ENCODE data around the gene REG4.

REG4 gene

GRCh38 chr1:119771016-119771415 is 40.2 kb downstream of the REG4 start:
- POLR2A ChIA-PET = no interaction called here
- H3K9me3 ChIP-seq (ENCODE audit: control insufficient read depth, insufficient read depth, low read depth, low read length) = no peaks in the 10 kb centered on the region
- H3K4me1 ChIP-seq (ENCODE audit: control insufficient read depth, insufficient read depth, low read length) = peaks cover 12% of the 10 kb centered on the region; the same call in 1 of the 2 replicates
- CTCF ChIA-PET = interaction anchor here (0.7 to 1.4 kb wide), 3 partner anchors 10 to 159 kb away, joined by 3 to 4 read pairs (median 3); no protein-coding TSS in a partner anchor
- no peak overlapping the region for H3K4me3 ChIP-seq (ENCODE audit: low read depth, low read length)
- H3K36me3 ChIP-seq (ENCODE audit: control insufficient read depth in 2 of 2, insufficient read depth in 1 of 2, low read length in 2 of 2) = no peaks in the 10 kb centered on the region
- TF ChIP-seq ZNF544 (tag by site-specific recombination; IDR thresholded peaks at IDR 0.05) = no peak
- TF ChIP-seq CTCF (tag by site-specific recombination; IDR thresholded peaks at IDR 0.05) = 0 out of 2 replicates have a peak, but pooled peaks have one; percentile 42
- peak; percentile 52; the same call in 1 of the 2 replicates for TF ChIP-seq PRDM1 (tag by site-specific recombination; IDR thresholded peaks at IDR 0.05)
- peak; percentile 33; the same call in 1 of the 2 replicates for TF ChIP-seq GLIS1 (tag by site-specific recombination; IDR thresholded peaks at IDR 0.05)
- no peak overlapping the region for H3K27ac ChIP-seq (ENCODE audit: extremely low read depth, low read depth, low read length)

DNA sequence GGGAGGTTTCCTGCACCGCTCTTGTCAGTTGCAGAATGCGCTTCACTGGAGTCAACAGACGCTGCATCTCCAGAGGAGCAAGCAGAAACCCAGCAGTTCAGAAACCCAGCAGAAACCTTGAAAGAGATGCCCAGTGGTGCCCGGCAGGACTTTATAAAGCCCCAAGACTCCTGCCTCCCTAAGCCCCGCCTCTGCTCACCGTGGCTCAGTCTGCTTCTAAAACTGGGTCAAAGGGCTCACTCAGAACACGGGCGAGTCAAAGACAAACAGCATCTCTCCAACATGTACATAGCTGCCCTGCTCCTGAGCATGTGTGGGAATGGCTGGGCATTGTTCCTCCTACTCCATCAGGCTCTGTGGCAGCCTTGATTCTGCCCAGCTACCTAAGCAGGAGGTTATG is 42.5 kb downstream of the REG4 start, which contains the start of gene HMGCS2:
Gene HMGCS2, minus strand, starts transcription at position 128 of the 400 bp plus-strand sequence. Its CDS starts 61 bp downstream, at position 67.
- peaks cover 10% of the 10 kb centered on the region; the same call in 1 of the 2 replicates for H3K4me1 ChIP-seq (ENCODE audit: control insufficient read depth, insufficient read depth, low read length)
- ChIA-PET POLR2A (no interaction called here), CTCF (interaction anchor here (0.6 to 2.3 kb wide), 6 partner anchors 12 to 162 kb away, joined by 3 to 10 read pairs (median 4); no protein-coding TSS in a partner anchor)
- no peak within 1 kb of the TSS for H3K4me3 ChIP-seq (ENCODE audit: low read depth, low read length)
- no peak within 1 kb of the TSS for H3K27ac ChIP-seq (ENCODE audit: extremely low read depth, low read depth, low read length)
- H3K9me3 ChIP-seq (ENCODE audit: control insufficient read depth, insufficient read depth, low read depth, low read length) = no peaks in the 10 kb centered on the region
- H3K36me3 ChIP-seq (ENCODE audit: control insufficient read depth in 2 of 2, insufficient read depth in 1 of 2, low read length in 2 of 2) = no peaks in the 10 kb centered on the region
- TF ChIP-seq ZNF529 (tag by site-specific recombination; IDR thresholded peaks at IDR 0.05; ENCODE audit: insufficient replicate concordance) (no peak), ZFHX2 (tag by site-specific recombination; conservative IDR thresholded peaks at IDR 0.05) (0 out of 2 replicates have a peak, but pooled peaks have one; percentile 14)

DNA sequence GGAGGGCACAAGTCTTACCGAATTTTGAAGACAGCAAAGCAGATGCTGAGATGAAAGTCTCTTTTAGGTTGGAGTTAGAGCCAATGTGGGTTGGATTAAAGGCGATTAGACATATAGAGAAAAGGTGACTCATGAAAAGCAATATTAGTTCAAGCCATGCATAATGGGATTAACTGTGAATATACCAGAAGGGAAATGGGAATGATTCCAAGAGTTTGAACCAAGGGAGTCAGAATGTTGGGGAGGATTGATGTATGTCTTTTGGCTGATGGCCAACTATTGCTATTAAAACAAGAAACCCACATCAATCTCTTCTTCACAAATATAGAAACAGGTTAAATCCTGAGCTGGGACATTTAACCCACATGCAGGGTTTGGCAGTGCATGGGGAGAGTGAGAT is 43.8 kb downstream of the REG4 start:
- Histone ChIP-seq H3K4me1 (ENCODE audit: control insufficient read depth, insufficient read depth, low read length) (peaks cover 9% of the 10 kb centered on the region; the same call in 1 of the 2 replicates), H3K27ac (ENCODE audit: extremely low read depth, low read depth, low read length) (no peak overlapping the region), H3K4me3 (ENCODE audit: low read depth, low read length) (no peak overlapping the region), H3K9me3 (ENCODE audit: control insufficient read depth, insufficient read depth, low read depth, low read length) (no peaks in the 10 kb centered on the region), H3K36me3 (ENCODE audit: control insufficient read depth in 2 of 2, insufficient read depth in 1 of 2, low read length in 2 of 2) (no peaks in the 10 kb centered on the region)
- ChIA-PET CTCF (interaction anchor here (1.0 to 1.2 kb wide), 2 partner anchors 9 to 42 kb away, joined by 4 read pairs; no protein-coding TSS in a partner anchor), POLR2A (no interaction called here)
- 0 out of 2 replicates have a peak, but pooled peaks have one; percentile 19 for TF ChIP-seq PRDM10 (tag by site-specific recombination; IDR thresholded peaks at IDR 0.05)
- no peak for TF ChIP-seq ZNF175 (tag by site-specific recombination; IDR thresholded peaks at IDR 0.05)

- no peaks in the 10 kb centered on the region for H3K36me3 ChIP-seq (ENCODE audit: control insufficient read depth in 2 of 2, insufficient read depth in 1 of 2, low read length in 2 of 2)
- ChIA-PET CTCF (interaction anchor here (0.7 to 1.4 kb wide), 2 partner anchors 22 to 104 kb away, joined by 3 to 7 read pairs; no protein-coding TSS in a partner anchor), POLR2A (no interaction called here)
- no peak for TF ChIP-seq ZNF248 (tag by site-specific recombination; IDR thresholded peaks at IDR 0.05)
- TF ChIP-seq YY1 (tag by site-specific recombination; IDR thresholded peaks at IDR 0.05) = no peak
- no peak for TF ChIP-seq ZNF48 (tag by site-specific recombination; IDR thresholded peaks at IDR 0.05)
- TF ChIP-seq KLF8 (tag by site-specific recombination; IDR thresholded peaks at IDR 0.05) = no peak
- TF ChIP-seq ZNF791 (tag by site-specific recombination; IDR thresholded peaks at IDR 0.05) = no peak
- TF ChIP-seq YY2 (tag by site-specific recombination; IDR thresholded peaks at IDR 0.05) = no peak
- TF ChIP-seq, protein P1, sequence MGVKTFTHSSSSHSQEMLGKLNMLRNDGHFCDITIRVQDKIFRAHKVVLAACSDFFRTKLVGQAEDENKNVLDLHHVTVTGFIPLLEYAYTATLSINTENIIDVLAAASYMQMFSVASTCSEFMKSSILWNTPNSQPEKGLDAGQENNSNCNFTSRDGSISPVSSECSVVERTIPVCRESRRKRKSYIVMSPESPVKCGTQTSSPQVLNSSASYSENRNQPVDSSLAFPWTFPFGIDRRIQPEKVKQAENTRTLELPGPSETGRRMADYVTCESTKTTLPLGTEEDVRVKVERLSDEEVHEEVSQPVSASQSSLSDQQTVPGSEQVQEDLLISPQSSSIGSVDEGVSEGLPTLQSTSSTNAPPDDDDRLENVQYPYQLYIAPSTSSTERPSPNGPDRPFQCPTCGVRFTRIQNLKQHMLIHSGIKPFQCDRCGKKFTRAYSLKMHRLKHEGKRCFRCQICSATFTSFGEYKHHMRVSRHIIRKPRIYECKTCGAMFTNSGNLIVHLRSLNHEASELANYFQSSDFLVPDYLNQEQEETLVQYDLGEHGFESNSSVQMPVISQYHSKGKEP (tag by site-specific recombination; IDR thresholded peaks at IDR 0.05) = no peak
- no peak for TF ChIP-seq ZNF341 (tag by site-specific recombination; IDR thresholded peaks at IDR 0.05; ENCODE audit: low read depth)
- TF ChIP-seq ZNF776 (tag by site-specific recombination; IDR thresholded peaks at IDR 0.05; ENCODE audit: borderline replicate concordance) = no peak
- no peak for TF ChIP-seq ZNF426 (tag by site-specific recombination; IDR thresholded peaks at IDR 0.05)
- no peak for TF ChIP-seq ZFP3 (tag by site-specific recombination; IDR thresholded peaks at IDR 0.05; ENCODE audit: low read depth)
- TF ChIP-seq ZNF274 (IDR thresholded peaks at IDR 0.05; ENCODE audit: low read length) = no peak
- no peak for TF ChIP-seq ZNF274 (tag by site-specific recombination; IDR thresholded peaks at IDR 0.05; ENCODE audit: borderline replicate concordance)
- no peak for TF ChIP-seq ZNF677 (tag by site-specific recombination; IDR thresholded peaks at IDR 0.05)
Observed at GRCh38 chr1:119766374-119766794, 44.9 kb downstream of the REG4 start.

More at GRCh38 chr1:119766374-119766794, 44.9 kb downstream of the REG4 start:
- peaks cover 6% of the 10 kb centered on the region; the same call in 1 of the 2 replicates for H3K4me1 ChIP-seq (ENCODE audit: control insufficient read depth, insufficient read depth, low read length)
- no peaks in the 10 kb centered on the region for H3K9me3 ChIP-seq (ENCODE audit: control insufficient read depth, insufficient read depth, low read depth, low read length)
- no peak overlapping the region for H3K4me3 ChIP-seq (ENCODE audit: low read depth, low read length)
- no peak overlapping the region for H3K27ac ChIP-seq (ENCODE audit: extremely low read depth, low read depth, low read length)

All from HEK293 (cell line).